Measurements from ENCODE around the gene NEDD9.

GRCh38 chr6:11273406-11274065, 41.1 kb upstream of the NEDD9 start:
- TF ChIP-seq CTCF (IDR thresholded peaks at IDR 0.05): no peak
- no peak for TF ChIP-seq EP300 (IDR thresholded peaks at IDR 0.05; ENCODE audit: low read depth)
